K562 (cell line): ENCODE measurements around the gene NPEPL1. TPM values are rescaled to one million over a fixed set of nuclear protein-coding genes. Genes with fewer than 3 reads are reported as not detected.
A peak's percentile ranks its signal among the peaks of the same experiment; 100 is the strongest.

Source experiments
- GABPB1 ChIP-seq: sonication (generic); formaldehyde crosslinking; IDR thresholded peaks from 2 replicates; pipeline ENCODE4 v1.8.0; 2022; ENCODE audit warnings: mild to moderate bottlenecking, missing genetic modification reagents
- NFRKB ChIP-seq: fragments of 450-650 bp; IDR thresholded peaks from 2 replicates; pipeline ENCODE4 v1.6.1; 2016; ENCODE audit warnings: low read depth
- POLR2A ChIP-seq: fragments of 450-650 bp; conservative IDR thresholded peaks from 2 replicates; pipeline ENCODE4 v1.6.1; 2016
- PPARD ChIP-seq: fragments of 250-450 bp; sonication (Bioruptor Pico); IDR thresholded peaks from 2 replicates; pipeline ENCODE4 v1.8.0; 2022; ENCODE audit warnings: inconsistent platforms, mild to moderate bottlenecking, moderate library complexity
- SMAD2 ChIP-seq: fragments of 150-350 bp; IDR thresholded peaks from 2 replicates; pipeline ENCODE4 v1.6.1; 2014; ENCODE audit warnings: low read depth, mild to moderate bottlenecking, low read length
- SPI1 ChIP-seq: IDR thresholded peaks from 2 replicates; pipeline ENCODE4 v1.6.1; 2011; ENCODE audit warnings: low read depth, low read length, control low read depth, borderline replicate concordance
- polyA plus RNA-seq, 8 experiments: library from polyadenylated mRNA; depleted of rRNA in 4 of 8; stranded (reverse) in 5 of 8; unstranded in 3 of 8; fragments of >200 nt; fragmentation: Nextera tagmentation in 2 of 8; fragmentation: Illumina TruSeq in 1 of 8; extraction: Ambion mirVana in 2 of 8; extraction: Trizol in 1 of 8; gene quantifications; 2 replicates each; pipeline versions ENCODE4 v1.2.1 to v1.2.3, GENCODE V29; 2011 to 2014; ENCODE audit warnings: inconsistent platforms in 1 of 8, missing spikeins in 1 of 8
- total RNA-seq, 7 experiments: library from RNA; depleted of rRNA in 6 of 7; stranded (reverse); fragments of >200 nt in 6 of 7; fragmentation: Illumina TruSeq in 2 of 7; extraction: Trizol in 2 of 7; gene quantifications; 2 replicates each; pipeline versions ENCODE4 v1.2.1 to v1.2.3, GENCODE V29; 2011 to 2021; ENCODE audit warnings: low replicate concordance in 1 of 7
- TF ChIP-seq, protein P1 (sequence below): fragments of 450-650 bp; IDR thresholded peaks from 2 replicates; pipeline ENCODE4 v1.6.1; 2016; ENCODE audit warnings: mild to moderate bottlenecking, moderate library complexity

NPEPL1 gene
- total and polyA plus RNA-seq, 9 of the 15 experiments (the other 6 are each of a cell fraction or from before 2014, with no cell fraction given): 0.04 to 5.6 (median 0.94) TPM

DNA sequence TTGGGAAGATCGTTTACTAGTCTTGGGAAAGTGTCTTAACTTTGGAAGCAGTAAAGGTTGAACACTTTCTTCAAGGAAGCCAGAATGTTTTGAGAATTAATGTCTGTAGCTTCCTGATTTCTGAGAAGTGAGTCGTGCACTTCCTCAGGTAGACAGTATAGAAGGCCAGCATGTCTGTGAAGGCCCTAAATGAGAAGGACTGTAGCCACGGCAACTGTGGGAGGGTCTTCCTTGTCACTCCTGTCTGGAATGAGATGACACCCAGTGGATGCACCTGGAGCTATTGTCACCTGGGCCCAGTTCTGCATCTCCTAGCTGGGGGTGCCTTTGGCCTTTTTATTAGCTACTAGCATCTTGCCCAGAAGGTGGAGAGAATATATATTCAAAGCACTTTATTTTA, 32.8 kb upstream of the NPEPL1 start (continued):
- TF ChIP-seq, protein P1, sequence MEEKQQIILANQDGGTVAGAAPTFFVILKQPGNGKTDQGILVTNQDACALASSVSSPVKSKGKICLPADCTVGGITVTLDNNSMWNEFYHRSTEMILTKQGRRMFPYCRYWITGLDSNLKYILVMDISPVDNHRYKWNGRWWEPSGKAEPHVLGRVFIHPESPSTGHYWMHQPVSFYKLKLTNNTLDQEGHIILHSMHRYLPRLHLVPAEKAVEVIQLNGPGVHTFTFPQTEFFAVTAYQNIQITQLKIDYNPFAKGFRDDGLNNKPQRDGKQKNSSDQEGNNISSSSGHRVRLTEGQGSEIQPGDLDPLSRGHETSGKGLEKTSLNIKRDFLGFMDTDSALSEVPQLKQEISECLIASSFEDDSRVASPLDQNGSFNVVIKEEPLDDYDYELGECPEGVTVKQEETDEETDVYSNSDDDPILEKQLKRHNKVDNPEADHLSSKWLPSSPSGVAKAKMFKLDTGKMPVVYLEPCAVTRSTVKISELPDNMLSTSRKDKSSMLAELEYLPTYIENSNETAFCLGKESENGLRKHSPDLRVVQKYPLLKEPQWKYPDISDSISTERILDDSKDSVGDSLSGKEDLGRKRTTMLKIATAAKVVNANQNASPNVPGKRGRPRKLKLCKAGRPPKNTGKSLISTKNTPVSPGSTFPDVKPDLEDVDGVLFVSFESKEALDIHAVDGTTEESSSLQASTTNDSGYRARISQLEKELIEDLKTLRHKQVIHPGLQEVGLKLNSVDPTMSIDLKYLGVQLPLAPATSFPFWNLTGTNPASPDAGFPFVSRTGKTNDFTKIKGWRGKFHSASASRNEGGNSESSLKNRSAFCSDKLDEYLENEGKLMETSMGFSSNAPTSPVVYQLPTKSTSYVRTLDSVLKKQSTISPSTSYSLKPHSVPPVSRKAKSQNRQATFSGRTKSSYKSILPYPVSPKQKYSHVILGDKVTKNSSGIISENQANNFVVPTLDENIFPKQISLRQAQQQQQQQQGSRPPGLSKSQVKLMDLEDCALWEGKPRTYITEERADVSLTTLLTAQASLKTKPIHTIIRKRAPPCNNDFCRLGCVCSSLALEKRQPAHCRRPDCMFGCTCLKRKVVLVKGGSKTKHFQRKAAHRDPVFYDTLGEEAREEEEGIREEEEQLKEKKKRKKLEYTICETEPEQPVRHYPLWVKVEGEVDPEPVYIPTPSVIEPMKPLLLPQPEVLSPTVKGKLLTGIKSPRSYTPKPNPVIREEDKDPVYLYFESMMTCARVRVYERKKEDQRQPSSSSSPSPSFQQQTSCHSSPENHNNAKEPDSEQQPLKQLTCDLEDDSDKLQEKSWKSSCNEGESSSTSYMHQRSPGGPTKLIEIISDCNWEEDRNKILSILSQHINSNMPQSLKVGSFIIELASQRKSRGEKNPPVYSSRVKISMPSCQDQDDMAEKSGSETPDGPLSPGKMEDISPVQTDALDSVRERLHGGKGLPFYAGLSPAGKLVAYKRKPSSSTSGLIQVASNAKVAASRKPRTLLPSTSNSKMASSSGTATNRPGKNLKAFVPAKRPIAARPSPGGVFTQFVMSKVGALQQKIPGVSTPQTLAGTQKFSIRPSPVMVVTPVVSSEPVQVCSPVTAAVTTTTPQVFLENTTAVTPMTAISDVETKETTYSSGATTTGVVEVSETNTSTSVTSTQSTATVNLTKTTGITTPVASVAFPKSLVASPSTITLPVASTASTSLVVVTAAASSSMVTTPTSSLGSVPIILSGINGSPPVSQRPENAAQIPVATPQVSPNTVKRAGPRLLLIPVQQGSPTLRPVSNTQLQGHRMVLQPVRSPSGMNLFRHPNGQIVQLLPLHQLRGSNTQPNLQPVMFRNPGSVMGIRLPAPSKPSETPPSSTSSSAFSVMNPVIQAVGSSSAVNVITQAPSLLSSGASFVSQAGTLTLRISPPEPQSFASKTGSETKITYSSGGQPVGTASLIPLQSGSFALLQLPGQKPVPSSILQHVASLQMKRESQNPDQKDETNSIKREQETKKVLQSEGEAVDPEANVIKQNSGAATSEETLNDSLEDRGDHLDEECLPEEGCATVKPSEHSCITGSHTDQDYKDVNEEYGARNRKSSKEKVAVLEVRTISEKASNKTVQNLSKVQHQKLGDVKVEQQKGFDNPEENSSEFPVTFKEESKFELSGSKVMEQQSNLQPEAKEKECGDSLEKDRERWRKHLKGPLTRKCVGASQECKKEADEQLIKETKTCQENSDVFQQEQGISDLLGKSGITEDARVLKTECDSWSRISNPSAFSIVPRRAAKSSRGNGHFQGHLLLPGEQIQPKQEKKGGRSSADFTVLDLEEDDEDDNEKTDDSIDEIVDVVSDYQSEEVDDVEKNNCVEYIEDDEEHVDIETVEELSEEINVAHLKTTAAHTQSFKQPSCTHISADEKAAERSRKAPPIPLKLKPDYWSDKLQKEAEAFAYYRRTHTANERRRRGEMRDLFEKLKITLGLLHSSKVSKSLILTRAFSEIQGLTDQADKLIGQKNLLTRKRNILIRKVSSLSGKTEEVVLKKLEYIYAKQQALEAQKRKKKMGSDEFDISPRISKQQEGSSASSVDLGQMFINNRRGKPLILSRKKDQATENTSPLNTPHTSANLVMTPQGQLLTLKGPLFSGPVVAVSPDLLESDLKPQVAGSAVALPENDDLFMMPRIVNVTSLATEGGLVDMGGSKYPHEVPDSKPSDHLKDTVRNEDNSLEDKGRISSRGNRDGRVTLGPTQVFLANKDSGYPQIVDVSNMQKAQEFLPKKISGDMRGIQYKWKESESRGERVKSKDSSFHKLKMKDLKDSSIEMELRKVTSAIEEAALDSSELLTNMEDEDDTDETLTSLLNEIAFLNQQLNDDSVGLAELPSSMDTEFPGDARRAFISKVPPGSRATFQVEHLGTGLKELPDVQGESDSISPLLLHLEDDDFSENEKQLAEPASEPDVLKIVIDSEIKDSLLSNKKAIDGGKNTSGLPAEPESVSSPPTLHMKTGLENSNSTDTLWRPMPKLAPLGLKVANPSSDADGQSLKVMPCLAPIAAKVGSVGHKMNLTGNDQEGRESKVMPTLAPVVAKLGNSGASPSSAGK: no peak
- TF ChIP-seq SPI1 (peak; percentile 37; the same call in 1 of the 2 replicates), SMAD2 (no peak), POLR2A (no peak), NFRKB (no peak), GABPB1 (no peak), PPARD (CRISPR knock-in tag) (no peak)
